CD1c-positive myeloid dendritic cell (primary cell): Measurements from ENCODE around the gene PGP.

ENCODE experiments used
- DNase-seq: peaks from one replicate; pipeline ENCODE4 v3.0.0-alpha.2; 2016; ENCODE audit errors: extremely low spot score

The PGP gene

GRCh38 chr16:2200313-2200712, 14.3 kb downstream of the PGP start:
- DNase-seq: no peak

- DNase-seq: no peak
Measured at GRCh38 chr16:2199621-2200139, 15.0 kb downstream of the PGP start.

GRCh38 chr16:2199095-2199494, 15.5 kb downstream of the PGP start:
- no peak for DNase-seq

- DNase-seq: no peak
Measured at GRCh38 chr16:2198283-2198682, 16.4 kb downstream of the PGP start.

GRCh38 chr16:2197765-2198164, 16.9 kb downstream of the PGP start:
- DNase-seq: no peak

GRCh38 chr16:2196981-2197511, 17.6 kb downstream of the PGP start:
- no peak for DNase-seq

GRCh38 chr16:2196162-2196980, 18.3 kb downstream of the PGP start, which contains the start of gene CASKIN1:
Gene CASKIN1, minus strand, starts transcription at chr16:2196605. Its CDS starts 173 bp downstream, at chr16:2196432.
- DNase-seq: peak; percentile 58

- DNase-seq: no peak
Measured at GRCh38 chr16:2195322-2196161, 19.1 kb downstream of the PGP start.

- peak; percentile 38 for DNase-seq
Measured at GRCh38 chr16:2194852-2195321, 19.8 kb downstream of the PGP start.

- DNase-seq: no peak
Measured at GRCh38 chr16:2194166-2194834, 20.3 kb downstream of the PGP start.

- no peak for DNase-seq
Measured at GRCh38 chr16:2191446-2191706, 23.3 kb downstream of the PGP start.

- no peak for DNase-seq
Measured at GRCh38 chr16:2190659-2191445, 23.8 kb downstream of the PGP start.

- no peak for DNase-seq
Measured at GRCh38 chr16:2190002-2190658, 24.5 kb downstream of the PGP start.

- DNase-seq: no peak
Measured at GRCh38 chr16:2189252-2189893, 25.3 kb downstream of the PGP start.

- DNase-seq: no peak
Measured at GRCh38 chr16:2188395-2188794, 26.2 kb downstream of the PGP start.

- no peak for DNase-seq
Measured at GRCh38 chr16:2187212-2187611, 27.4 kb downstream of the PGP start.

GRCh38 chr16:2186505-2186904, 28.1 kb downstream of the PGP start:
- DNase-seq: no peak

- DNase-seq: no peak
Measured at GRCh38 chr16:2186064-2186463, 28.6 kb downstream of the PGP start.

GRCh38 chr16:2184962-2185361, 29.7 kb downstream of the PGP start:
- DNase-seq: no peak

GRCh38 chr16:2184346-2184745, 30.3 kb downstream of the PGP start:
- DNase-seq: no peak
